Measurements from ENCODE around the gene STYX.

Gene STYX

GRCh38 chr14:52729925-52730708, at the start of gene STYX:
STYX (plus strand) TSS chr14:52730166; CDS start chr14:52730475, 309 bp downstream.
- DNase-seq (ENCODE audit: low read depth in 2 of 2): peak; percentile 95 to 98

GRCh38 chr14:52683985-52684520, 45.9 kb upstream of the STYX start:
- no peak for DNase-seq (ENCODE audit: low read depth in 2 of 2)

GRCh38 chr14:52686176-52686575, 43.8 kb upstream of the STYX start:
- no peak for DNase-seq (ENCODE audit: low read depth in 2 of 2)

GRCh38 chr14:52690983-52691760, 38.8 kb upstream of the STYX start:
- DNase-seq (ENCODE audit: low read depth in 2 of 2): no peak

- no peak for DNase-seq (ENCODE audit: low read depth in 2 of 2)
These were observed 37.6 kb upstream of the STYX start for GRCh38 chr14:52692248-52692962.

- no peak for DNase-seq (ENCODE audit: low read depth in 2 of 2)
These were observed 36.9 kb upstream of the STYX start for GRCh38 chr14:52693036-52693435.

- DNase-seq (ENCODE audit: low read depth in 2 of 2): no peak
These were observed 36.4 kb upstream of the STYX start for GRCh38 chr14:52693532-52693931.

GRCh38 chr14:52694761-52695480, 35.0 kb upstream of the STYX start:
- DNase-seq (ENCODE audit: low read depth in 2 of 2): peak; percentile 42 to 49

GRCh38 chr14:52695481-52696091, 34.4 kb upstream of the STYX start, which contains the start of gene ERO1A:
ERO1A (minus strand) TSS chr14:52695558; CDS start chr14:52695481, 77 bp downstream.
- DNase-seq (ENCODE audit: low read depth in 2 of 2): peak in 1 of 2 donors; percentile 61

- no peak for DNase-seq (ENCODE audit: low read depth in 2 of 2)
These were observed 29.2 kb upstream of the STYX start for GRCh38 chr14:52700701-52701172.

- no peak for DNase-seq (ENCODE audit: low read depth in 2 of 2)
These were observed 28.7 kb upstream of the STYX start for GRCh38 chr14:52701223-52701622.

- no peak for DNase-seq (ENCODE audit: low read depth in 2 of 2)
These were observed 26.7 kb upstream of the STYX start for GRCh38 chr14:52703225-52703624.

GRCh38 chr14:52703664-52704063, 26.3 kb upstream of the STYX start:
- DNase-seq (ENCODE audit: low read depth in 2 of 2): no peak

GRCh38 chr14:52706286-52706685, 23.7 kb upstream of the STYX start:
- DNase-seq (ENCODE audit: low read depth in 2 of 2): peak; percentile 33 to 44

- DNase-seq (ENCODE audit: low read depth in 2 of 2): peak; percentile 91 to 92
These were observed 23.0 kb upstream of the STYX start, which contains the start of gene PSMC6 for GRCh38 chr14:52706724-52707706. PSMC6 (plus strand) TSS chr14:52707200; CDS start chr14:52707220, 20 bp downstream.

GRCh38 chr14:52711666-52712065, 18.3 kb upstream of the STYX start:
- no peak for DNase-seq (ENCODE audit: low read depth in 2 of 2)

GRCh38 chr14:52716155-52716554, 13.8 kb upstream of the STYX start:
- no peak for DNase-seq (ENCODE audit: low read depth in 2 of 2)

GRCh38 chr14:52723514-52724359, 6.2 kb upstream of the STYX start:
- DNase-seq (ENCODE audit: low read depth in 2 of 2): no peak

GRCh38 chr14:52724360-52724644, 5.7 kb upstream of the STYX start:
- DNase-seq (ENCODE audit: low read depth in 2 of 2): no peak
